Activated CD4-positive, alpha-beta T cell treated with anti-CD3 and anti-CD28 coated beads, Interleukin-2, amount 10 ng/mL, durations not matched to agents 7 days and 5 days (primary cell): ENCODE data around the gene PCNX1. TPM values are rescaled to one million over a fixed set of nuclear protein-coding genes. Genes with fewer than 3 reads are reported as not detected.
"Not testable (repeated sequence)": the region's sequence is repeated elsewhere in the genome, so short reads cannot be mapped to it uniquely, and the experiment has no call there.

Experiments used
- CTCF ChIA-PET: fragments of 350-600 bp; sonication (Branson Sonifier 250); formaldehyde crosslinking; loops from one replicate; lab custom pipeline; 2021; ENCODE audit warnings: antibody characterized with exemption; lab: Charles Lee
- POLR2A ChIA-PET: fragments of 350-600 bp; sonication (Branson Sonifier 250); formaldehyde crosslinking; loops from one replicate; lab custom pipeline; 2021; ENCODE audit warnings: antibody characterized with exemption; lab: Charles Lee
- DNase-seq: peaks from one replicate; pipeline ENCODE4 v3.0.0-alpha.2; 2020
- H3K27ac Mint-ChIP-seq: one replicate; pipeline ENCODE4 v1.8.0; 2021; ENCODE audit warnings: mild to moderate bottlenecking, moderate library complexity, mixed read lengths
- H3K27me3 Mint-ChIP-seq: one replicate; pipeline ENCODE4 v1.8.0; 2021; ENCODE audit warnings: mixed read lengths
- H3K36me3 Mint-ChIP-seq: one replicate; pipeline ENCODE4 v1.8.0; 2021; ENCODE audit warnings: low read depth, mixed read lengths
- H3K4me1 Mint-ChIP-seq: one replicate; pipeline ENCODE4 v1.8.0; 2021; ENCODE audit warnings: mixed read lengths
- H3K4me3 Mint-ChIP-seq: one replicate; pipeline ENCODE4 v1.8.0; 2021; ENCODE audit warnings: mild to moderate bottlenecking, moderate library complexity, mixed read lengths
- H3K9me3 Mint-ChIP-seq: one replicate; pipeline ENCODE4 v1.8.0; 2021; ENCODE audit warnings: mixed read lengths
- total RNA-seq, 2 experiments: library from RNA; stranded (reverse); gene quantifications; one replicate each; pipeline ENCODE4 v1.2.3, GENCODE V29; 2021

Gene PCNX1
- total RNA-seq, 2 experiments from 2014 or later: 56.6 to 72.1 TPM

DNA sequence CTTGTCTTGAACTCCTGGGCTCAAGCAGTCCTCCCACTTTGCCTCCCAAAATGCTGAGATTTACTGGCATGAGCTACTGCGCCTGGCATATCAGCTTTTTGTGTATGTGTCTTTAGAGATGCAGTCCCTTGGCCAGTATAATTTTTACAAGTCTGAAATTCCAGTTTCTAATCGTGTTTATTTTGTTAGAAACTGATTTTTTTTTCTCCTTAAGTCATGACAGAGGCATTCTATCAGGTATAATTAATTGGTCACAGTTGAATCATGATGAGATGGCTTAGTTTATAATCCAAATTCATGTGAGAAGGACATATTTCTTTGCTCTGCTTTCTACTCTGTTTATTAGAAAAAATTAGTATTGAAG is 98.9 kb downstream of the PCNX1 start:
- Mint-ChIP-seq H3K27ac (no peak overlapping the region), H3K9me3 (no peaks in the 10 kb centered on the region), H3K4me1 (peaks cover 17% of the 10 kb centered on the region), H3K27me3 (no peaks in the 10 kb centered on the region), H3K4me3 (no peak overlapping the region), H3K36me3 (peaks cover 30% of the 10 kb centered on the region)
- ChIA-PET POLR2A (no interaction called here), CTCF (interaction anchor here (0.6 to 0.7 kb wide), 3 partner anchors 55 to 115 kb away, joined by 3 to 4 read pairs (median 3); no protein-coding TSS in a partner anchor)
- DNase-seq: no peak

DNA sequence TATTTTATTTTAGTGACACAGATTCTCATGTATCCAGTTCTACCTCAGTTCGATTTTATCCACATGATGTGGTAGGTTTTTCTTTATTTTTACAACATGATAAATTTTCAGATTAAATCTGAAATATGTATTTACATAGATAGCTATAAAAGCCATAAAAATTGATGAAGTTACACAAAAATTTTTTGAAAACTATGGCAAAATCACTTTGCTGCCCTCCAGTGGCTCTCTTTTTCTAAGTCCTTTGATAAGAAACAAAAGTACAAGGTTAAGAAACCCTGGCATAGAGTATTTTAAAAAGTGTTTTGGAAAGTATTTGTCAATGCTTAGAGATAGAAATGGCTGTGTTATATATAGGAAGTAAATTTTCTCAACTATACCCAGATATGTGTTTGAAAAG is 104.2 kb downstream of the PCNX1 start:
- Mint-ChIP-seq H3K36me3 (peaks cover 36% of the 10 kb centered on the region), H3K27ac (no peak overlapping the region), H3K4me3 (no peak overlapping the region), H3K9me3 (no peaks in the 10 kb centered on the region), H3K4me1 (peaks cover 2% of the 10 kb centered on the region), H3K27me3 (no peaks in the 10 kb centered on the region)
- no peak for DNase-seq
- ChIA-PET POLR2A (no interaction called here), CTCF (interaction anchor here (0.8 kb wide), 1 partner anchor 126 kb away, joined by 3 read pairs; no protein-coding TSS in a partner anchor)

DNA sequence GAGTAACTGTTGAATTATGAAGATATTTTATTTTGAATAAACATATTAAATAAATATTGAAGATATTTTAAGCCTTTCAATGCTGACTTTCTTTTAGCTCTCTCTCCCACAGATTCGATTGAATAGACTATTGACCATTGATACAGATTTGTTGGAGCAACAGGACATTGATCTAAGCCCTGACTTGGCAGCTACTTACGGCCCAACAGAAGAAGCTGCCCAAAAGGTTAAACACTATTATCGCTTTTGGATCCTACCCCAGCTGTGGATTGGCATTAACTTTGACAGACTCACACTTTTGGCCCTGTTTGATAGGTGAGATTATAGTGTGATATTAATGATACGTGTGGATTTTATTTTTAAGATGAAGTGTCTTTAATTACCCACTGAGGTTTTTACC is 105.6 kb downstream of the PCNX1 start:
- H3K4me1 Mint-ChIP-seq: peaks cover 2% of the 10 kb centered on the region
- no peak overlapping the region for H3K27ac Mint-ChIP-seq

DNA sequence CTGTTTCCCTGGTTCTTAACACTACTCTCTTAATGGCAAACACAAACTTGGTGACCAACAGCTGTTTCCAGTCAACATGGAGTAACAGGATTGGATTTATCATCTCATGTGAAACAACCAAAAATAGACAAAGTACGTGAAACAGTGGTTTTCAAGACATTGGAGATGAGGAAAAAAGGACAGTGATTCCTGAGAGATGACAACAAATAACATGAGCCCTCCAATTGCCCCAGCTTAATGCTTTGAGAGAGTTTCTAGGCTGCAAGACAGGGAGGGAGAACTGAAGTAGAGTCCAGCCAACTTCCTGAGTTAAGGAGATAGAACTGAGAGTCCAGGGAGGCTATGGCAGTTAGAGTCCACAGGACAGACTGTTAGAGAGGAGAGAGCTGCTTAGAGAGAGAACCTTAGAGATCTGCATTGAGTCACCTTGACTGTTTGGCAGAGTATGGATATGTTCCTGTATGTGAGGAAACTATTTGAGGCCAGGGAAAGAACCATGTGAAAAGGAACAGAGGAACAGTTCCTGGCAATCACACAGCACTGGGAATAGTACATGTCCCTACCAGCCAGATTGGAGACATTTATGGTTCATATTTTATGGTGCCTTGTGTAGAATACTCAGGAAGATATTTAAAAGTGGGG is 106.4 kb downstream of the PCNX1 start:
- ChIA-PET CTCF (no interaction called here), POLR2A (no interaction called here)
- no peak overlapping the region for H3K4me3 Mint-ChIP-seq
- no peak for DNase-seq
- peaks cover 47% of the 10 kb centered on the region for H3K36me3 Mint-ChIP-seq
- H3K27ac Mint-ChIP-seq: no peak overlapping the region
- no peaks in the 10 kb centered on the region for H3K27me3 Mint-ChIP-seq
- peaks cover 2% of the 10 kb centered on the region for H3K4me1 Mint-ChIP-seq
- no peaks in the 10 kb centered on the region for H3K9me3 Mint-ChIP-seq

More for the DNA sequence above, 105.6 kb downstream of the PCNX1 start:
- no peak overlapping the region for H3K4me3 Mint-ChIP-seq
- peaks cover 45% of the 10 kb centered on the region for H3K36me3 Mint-ChIP-seq
- no peaks in the 10 kb centered on the region for H3K9me3 Mint-ChIP-seq
- H3K27me3 Mint-ChIP-seq: no peaks in the 10 kb centered on the region
- ChIA-PET CTCF (interaction anchor here (0.9 kb wide), 1 partner anchor 19 kb away, joined by 4 read pairs; no protein-coding TSS in a partner anchor), POLR2A (no interaction called here)
- no peak for DNase-seq

DNA sequence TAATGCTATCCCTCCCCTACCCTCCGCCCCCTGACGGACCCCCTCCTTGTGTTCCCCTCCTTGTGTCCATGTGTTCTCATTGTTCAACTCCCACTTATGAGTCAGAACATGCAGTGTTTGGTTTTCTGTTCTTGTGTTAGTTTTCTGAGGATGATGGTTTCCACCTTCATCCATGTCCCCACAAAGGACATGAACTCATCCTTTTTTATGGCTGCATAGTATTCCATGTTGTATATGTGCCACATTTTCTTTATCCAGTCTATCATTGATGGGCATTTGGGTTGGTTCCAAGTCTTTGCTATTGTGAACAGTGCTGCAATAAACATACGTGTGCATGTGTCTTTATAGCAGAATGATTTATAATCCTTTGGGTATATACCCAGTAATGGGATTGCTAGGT is 112.7 kb downstream of the PCNX1 start:
- peaks cover 64% of the 10 kb centered on the region for H3K36me3 Mint-ChIP-seq
- peaks cover 28% of the 10 kb centered on the region for H3K4me1 Mint-ChIP-seq
- H3K4me3 Mint-ChIP-seq, H3K27me3 Mint-ChIP-seq, DNase-seq, H3K27ac Mint-ChIP-seq, POLR2A ChIA-PET, CTCF ChIA-PET: not testable (repeated sequence)
- H3K9me3 Mint-ChIP-seq: peaks cover 10% of the 10 kb centered on the region

DNA sequence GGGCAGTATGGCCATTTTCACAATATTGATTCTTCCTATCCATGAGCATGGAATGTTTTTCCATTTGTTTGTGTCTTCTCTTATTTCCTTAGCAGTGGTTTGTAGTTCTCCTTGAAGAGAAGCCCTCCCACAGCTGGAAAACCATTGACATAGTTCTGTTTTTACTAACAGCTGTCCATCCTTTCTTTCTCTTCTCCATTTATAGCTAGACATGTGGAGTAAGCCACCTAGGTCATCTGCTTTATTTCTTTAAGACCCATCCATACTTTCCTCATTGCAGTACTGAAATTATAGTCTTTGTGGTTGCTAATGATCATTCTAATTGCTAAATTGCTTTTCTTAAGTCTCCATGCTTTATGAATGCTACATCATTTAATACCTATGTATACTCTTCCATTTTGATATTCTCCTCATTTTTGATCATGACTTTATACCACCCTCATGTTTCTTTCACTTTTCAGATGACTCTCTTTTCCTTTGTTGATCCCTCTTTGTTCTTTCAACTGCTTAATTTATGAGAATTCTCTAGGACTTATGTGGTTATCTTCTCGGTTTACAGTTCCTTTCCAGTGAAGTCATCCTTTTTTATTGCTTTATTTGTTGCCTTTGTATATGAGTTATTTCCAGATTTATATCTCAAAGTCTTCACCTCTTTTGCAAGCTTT is 114.2 kb downstream of the PCNX1 start:
- Mint-ChIP-seq H3K9me3 (peaks cover 10% of the 10 kb centered on the region), H3K27me3 (no peaks in the 10 kb centered on the region), H3K4me1 (peaks cover 28% of the 10 kb centered on the region), H3K4me3 (no peak overlapping the region), H3K36me3 (peaks cover 59% of the 10 kb centered on the region), H3K27ac (peak overlapping the region; percentile 34)
- POLR2A ChIA-PET: no interaction called here
- DNase-seq: no peak
- CTCF ChIA-PET: interaction anchor here (1.0 kb wide), 1 partner anchor 22 kb away, joined by 4 read pairs; no protein-coding TSS in a partner anchor

DNA sequence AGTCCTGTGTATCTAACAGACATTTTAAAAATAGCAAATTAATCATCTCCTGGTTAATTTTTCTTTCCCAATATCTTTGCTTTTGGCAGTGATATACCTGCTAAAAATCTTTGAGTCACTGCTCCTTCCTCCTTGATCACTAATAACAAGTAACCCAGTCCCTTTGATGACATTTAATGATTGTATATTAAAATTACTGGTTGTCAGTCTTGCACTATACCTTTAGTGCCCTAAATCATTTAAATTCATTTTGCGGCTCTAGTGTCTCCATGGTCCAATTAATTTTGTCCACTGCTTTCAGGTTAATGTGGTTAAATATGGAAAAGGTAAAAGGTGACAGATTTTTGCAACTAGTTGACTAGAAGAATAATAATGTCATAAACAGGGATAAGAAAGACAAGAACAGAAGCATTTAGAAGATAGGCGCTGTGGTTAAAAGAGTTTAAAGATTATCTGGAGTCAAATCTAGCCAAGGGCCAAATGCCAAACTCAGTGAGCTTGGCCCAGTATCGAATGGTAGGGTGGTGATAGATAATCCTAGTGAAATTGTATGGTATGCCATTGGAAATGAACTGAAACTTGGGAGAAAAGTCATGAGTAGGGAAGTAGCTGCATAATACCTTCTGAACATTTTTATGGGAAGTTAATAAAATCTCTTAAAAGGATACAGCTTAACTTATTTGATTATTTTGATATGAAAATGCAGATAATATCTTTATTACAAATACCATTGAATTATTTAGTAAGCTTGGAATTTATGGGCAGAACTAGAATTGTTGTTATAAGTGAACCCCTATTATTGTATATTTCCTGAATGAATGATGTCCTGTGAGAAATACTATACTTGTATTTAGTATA is 115.0 kb downstream of the PCNX1 start:
- CTCF ChIA-PET: interaction anchor here (1.0 kb wide), 1 partner anchor 23 kb away, joined by 4 read pairs; no protein-coding TSS in a partner anchor
- no peak for DNase-seq
- POLR2A ChIA-PET: no interaction called here
- Mint-ChIP-seq H3K27me3 (no peaks in the 10 kb centered on the region), H3K36me3 (peaks cover 52% of the 10 kb centered on the region), H3K27ac (no peak overlapping the region), H3K9me3 (peaks cover 10% of the 10 kb centered on the region), H3K4me3 (no peak overlapping the region), H3K4me1 (peaks cover 28% of the 10 kb centered on the region)

DNA sequence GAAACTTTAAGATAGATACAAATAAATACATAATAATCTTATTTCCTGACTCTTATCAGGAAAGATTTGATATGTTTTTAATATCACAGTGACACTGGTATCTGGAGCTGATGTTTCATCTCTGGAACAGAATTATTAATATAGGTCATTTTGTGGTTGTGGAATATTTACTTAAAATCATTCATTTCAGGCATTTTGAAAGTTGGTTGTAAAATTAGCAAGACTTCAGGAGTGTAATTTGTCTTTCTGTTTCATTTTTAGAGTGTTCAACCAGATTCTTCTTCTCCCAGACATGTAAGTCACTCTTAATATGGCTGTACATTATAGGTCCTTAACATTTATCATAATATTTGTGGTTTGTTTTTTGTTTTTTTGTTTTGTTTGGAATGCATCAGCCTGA is 115.7 kb downstream of the PCNX1 start:
- ChIA-PET POLR2A (no interaction called here), CTCF (no interaction called here)
- H3K36me3 Mint-ChIP-seq: peaks cover 51% of the 10 kb centered on the region
- H3K4me3 Mint-ChIP-seq: no peak overlapping the region
- peaks cover 10% of the 10 kb centered on the region for H3K9me3 Mint-ChIP-seq
- no peaks in the 10 kb centered on the region for H3K27me3 Mint-ChIP-seq
- no peak for DNase-seq
- H3K4me1 Mint-ChIP-seq: peaks cover 28% of the 10 kb centered on the region
- H3K27ac Mint-ChIP-seq: peak overlapping the region; percentile 21

DNA sequence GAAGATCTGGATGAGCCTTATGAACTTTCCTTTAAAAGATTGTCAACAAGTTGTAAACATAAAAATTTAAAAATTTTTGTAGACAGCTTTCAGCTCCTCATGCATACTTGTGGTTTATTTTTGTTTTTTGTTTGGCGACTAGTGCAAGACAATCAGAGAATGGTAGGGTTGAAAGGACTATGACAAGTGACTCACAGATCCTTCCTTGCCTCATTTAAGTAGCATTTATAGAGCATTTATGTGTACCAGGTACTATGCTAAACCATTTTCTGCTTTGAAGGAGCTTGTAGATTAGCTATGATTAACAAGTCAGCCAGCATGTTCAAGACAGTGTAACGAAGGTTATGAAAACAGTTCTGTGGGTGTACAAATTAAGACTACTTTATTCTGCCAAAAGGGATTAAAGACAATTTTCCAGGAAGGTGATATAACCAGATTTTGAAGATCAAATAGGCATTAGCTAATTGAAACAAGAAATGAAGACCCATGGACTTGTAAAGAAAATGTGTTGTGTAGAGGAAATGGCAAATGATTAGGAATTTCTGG is 122.0 kb downstream of the PCNX1 start:
- Mint-ChIP-seq H3K9me3 (no peaks in the 10 kb centered on the region), H3K4me1 (no peaks in the 10 kb centered on the region), H3K27ac (no peak overlapping the region), H3K27me3 (no peaks in the 10 kb centered on the region), H3K36me3 (peaks cover 40% of the 10 kb centered on the region), H3K4me3 (no peak overlapping the region)
- DNase-seq: no peak
- ChIA-PET CTCF (no interaction called here), POLR2A (no interaction called here)

DNA sequence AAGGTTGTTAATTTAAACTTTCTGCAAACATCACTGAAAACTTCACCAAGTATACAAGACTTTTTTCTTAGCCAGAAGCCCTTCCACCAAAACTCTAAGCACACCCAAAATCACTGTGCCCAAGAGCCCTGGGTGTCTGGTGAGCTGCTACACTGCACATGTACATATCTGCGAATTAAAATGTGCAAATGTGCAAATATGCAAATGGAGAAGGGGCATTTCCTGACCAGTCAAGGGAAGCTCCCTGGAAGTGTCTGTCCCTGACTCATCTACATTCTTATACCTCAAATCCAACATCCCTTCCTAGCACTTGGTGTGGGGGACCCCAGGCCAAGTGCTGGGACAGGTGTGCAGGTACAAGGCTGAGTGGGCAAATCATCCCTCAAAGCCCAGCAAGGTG is 123.7 kb downstream of the PCNX1 start:
- H3K27ac Mint-ChIP-seq: no peak overlapping the region
- ChIA-PET POLR2A (no interaction called here), CTCF (no interaction called here)
- H3K4me1 Mint-ChIP-seq: no peaks in the 10 kb centered on the region
- peaks cover 46% of the 10 kb centered on the region for H3K36me3 Mint-ChIP-seq
- H3K9me3 Mint-ChIP-seq: peaks cover 1% of the 10 kb centered on the region
- DNase-seq: no peak
- no peaks in the 10 kb centered on the region for H3K27me3 Mint-ChIP-seq
- no peak overlapping the region for H3K4me3 Mint-ChIP-seq

DNA sequence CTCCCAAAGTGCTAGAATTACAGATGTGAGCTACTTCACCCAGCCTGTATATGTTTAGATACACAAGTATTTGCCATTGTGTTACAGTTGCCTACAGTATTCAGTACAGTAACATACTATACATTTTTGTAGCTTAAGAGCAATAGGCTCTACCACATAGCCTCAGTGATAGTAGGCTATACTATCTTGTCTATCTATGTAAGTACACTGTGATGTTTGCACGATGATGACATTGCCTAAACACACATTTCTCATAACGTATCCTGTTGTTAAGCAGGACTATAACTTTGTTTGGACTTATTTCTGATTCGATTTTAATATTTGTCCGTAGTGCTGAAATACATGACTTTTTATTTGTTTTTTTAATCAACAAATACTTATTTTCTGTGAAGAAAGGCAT is 129.2 kb downstream of the PCNX1 start:
- Mint-ChIP-seq H3K9me3 (peaks cover 15% of the 10 kb centered on the region), H3K27ac (no peak overlapping the region), H3K36me3 (peaks cover 64% of the 10 kb centered on the region), H3K4me3 (no peak overlapping the region), H3K4me1 (no peaks in the 10 kb centered on the region), H3K27me3 (no peaks in the 10 kb centered on the region)
- CTCF ChIA-PET: interaction anchor here (1.1 kb wide), 1 partner anchor 52 kb away, joined by 3 read pairs; no protein-coding TSS in a partner anchor
- DNase-seq: no peak
- POLR2A ChIA-PET: no interaction called here

DNA sequence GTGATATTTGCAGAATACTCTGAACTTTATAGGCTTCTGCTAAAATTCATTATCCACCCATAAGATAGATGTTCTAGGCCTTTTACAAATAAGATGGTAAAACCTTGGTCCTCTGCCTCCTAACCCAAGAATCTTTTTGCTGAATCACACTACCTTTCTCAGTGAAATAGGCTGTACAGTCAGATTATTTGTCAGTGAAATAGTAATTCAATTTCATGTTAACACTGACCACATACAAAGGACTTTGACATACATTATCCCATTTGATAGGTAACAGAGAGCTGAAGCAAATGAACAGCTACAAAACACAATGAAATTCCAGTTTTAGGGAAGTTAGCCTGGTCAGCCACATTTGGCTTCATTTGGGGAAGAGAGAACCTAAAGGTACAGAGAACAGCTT is 141.1 kb downstream of the PCNX1 start:
- ChIA-PET POLR2A (no interaction called here), CTCF (interaction anchor here (1.3 kb wide), 1 partner anchor 12 kb away, joined by 3 read pairs; no protein-coding TSS in a partner anchor)
- Mint-ChIP-seq H3K27me3 (no peaks in the 10 kb centered on the region), H3K9me3 (peaks cover 6% of the 10 kb centered on the region), H3K4me1 (no peaks in the 10 kb centered on the region), H3K27ac (no peak overlapping the region), H3K4me3 (no peak overlapping the region), H3K36me3 (peaks cover 39% of the 10 kb centered on the region)
- no peak for DNase-seq
